ENCODE measurements around the gene KLC3.

DNA sequence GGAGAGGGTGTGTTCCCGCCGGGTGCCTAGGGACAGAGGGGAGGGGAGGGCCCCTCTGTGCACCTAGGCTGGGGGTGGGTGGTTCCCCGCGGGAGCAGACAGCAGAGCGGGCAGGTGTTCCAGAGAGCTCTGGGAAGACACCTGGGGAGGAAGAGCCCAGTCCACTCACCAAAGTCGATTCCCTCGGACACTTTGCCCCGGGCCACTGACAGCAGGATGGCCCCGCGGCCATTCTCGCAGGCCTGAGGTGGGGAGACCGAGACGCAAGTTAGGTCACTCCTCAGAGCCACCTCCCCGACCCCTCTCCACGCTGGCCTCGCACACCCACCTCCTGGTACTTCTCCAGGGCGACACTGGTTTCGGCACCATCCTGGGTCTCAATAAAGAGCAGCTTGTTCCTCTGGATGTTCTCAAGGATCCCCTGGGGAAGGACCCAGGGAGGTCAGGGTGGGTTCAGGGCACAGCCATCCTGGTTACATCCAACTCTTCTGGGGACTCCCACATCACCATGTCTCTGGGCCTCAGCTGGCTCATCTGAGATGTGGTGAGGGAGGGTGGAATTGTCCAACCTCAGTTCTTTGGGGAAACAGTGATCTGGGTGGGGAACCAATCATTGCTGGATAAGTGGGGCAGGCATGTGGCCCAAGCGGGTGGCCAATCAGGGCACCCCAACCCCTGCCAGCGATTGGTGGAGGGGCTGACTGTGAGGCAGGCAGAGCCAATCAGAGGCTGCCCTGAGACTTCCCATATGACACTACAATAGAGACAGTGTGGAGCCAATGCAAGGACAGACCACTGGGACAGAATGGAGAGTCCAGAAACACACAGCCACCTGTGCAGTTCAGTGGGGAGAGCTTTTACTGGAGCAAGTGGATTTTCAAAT is 12.6 kb downstream of the KLC3 start:
- TF ChIP-seq, protein P1, sequence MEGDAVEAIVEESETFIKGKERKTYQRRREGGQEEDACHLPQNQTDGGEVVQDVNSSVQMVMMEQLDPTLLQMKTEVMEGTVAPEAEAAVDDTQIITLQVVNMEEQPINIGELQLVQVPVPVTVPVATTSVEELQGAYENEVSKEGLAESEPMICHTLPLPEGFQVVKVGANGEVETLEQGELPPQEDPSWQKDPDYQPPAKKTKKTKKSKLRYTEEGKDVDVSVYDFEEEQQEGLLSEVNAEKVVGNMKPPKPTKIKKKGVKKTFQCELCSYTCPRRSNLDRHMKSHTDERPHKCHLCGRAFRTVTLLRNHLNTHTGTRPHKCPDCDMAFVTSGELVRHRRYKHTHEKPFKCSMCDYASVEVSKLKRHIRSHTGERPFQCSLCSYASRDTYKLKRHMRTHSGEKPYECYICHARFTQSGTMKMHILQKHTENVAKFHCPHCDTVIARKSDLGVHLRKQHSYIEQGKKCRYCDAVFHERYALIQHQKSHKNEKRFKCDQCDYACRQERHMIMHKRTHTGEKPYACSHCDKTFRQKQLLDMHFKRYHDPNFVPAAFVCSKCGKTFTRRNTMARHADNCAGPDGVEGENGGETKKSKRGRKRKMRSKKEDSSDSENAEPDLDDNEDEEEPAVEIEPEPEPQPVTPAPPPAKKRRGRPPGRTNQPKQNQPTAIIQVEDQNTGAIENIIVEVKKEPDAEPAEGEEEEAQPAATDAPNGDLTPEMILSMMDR (IDR thresholded peaks at IDR 0.05): no peak
- TF ChIP-seq ZFX (IDR thresholded peaks at IDR 0.05; ENCODE audit: borderline replicate concordance): no peak
